HG03521 (cell line): ENCODE measurements around the gene MEIS2.

Experiments
- ATAC-seq: cut with Tn5 transposase; IDR thresholded peaks from one replicate; pipeline ENCODE4 v1.9.1; 2021; ENCODE audit warnings: mild to moderate bottlenecking, moderate library complexity; ENCODE audit not compliant: unreplicated experiment

MEIS2 gene

DNA sequence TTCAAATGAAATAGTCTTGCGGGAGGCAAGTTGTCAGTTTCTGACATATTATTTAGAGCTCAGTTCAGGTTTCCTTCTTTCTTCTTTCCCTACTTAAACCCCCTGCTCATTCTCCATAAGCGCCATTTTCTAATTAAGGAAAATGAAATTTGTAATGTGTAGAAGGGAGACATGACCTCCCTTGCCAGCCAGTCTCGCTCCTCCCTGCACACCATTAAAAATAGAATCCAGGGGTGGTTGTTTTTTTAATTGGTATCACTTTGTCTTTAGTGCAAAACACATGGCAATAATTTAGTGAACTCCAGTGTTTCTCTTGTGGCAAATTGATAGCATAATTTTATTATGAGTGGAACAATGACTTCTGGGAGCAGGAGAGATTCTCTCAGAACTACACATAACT lies 160.1 kb downstream of the MEIS2 start:
- no peak for ATAC-seq

- no peak for ATAC-seq
Observed at GRCh38 chr15:36938764-36939163, 161.6 kb downstream of the MEIS2 start.

DNA sequence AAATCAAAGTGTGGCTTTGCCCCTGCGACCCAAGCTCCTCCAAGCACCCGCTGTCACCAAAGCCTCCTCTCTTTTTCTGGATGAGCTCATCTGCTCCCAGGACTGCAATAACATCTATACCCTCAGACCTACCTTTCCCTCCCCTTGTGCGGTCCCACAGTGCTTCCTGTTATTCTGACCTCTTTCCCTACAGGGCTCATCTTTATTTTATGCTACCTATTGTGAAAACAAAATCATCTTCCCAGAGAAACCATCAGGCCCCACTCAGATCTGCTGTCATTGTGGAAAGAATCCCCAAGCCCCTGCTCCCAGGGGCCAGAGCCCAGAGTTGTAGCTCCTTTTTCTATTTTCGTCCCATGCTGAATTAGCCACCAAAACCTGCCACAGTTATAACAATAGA lies 162.2 kb downstream of the MEIS2 start:
- no peak for ATAC-seq

DNA sequence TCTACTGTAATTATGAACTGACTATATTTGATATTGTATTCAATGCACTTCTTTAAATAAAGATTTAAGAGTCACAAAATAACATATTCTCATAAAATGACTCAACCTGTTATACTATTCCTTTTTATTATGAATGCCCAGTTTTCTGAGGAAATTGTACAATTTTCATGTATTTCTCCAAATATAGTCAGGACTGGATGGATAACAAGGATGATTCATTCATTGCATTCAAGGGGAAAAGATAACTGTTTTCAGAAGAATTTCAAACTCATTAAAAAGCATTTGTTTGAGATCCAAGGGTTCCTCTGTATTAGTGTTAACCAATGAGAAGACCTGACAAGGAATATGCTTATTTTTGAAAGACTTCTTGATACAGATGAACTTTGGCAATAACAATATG lies 163.7 kb downstream of the MEIS2 start:
- no peak for ATAC-seq

- no peak for ATAC-seq
Observed at GRCh38 chr15:36933255-36933990, 166.9 kb downstream of the MEIS2 start.

GRCh38 chr15:36932070-36932469 lies 168.3 kb downstream of the MEIS2 start:
- ATAC-seq = no peak

- ATAC-seq = no peak
Observed at GRCh38 chr15:36931434-36931833, 168.9 kb downstream of the MEIS2 start.

- no peak for ATAC-seq
Observed at GRCh38 chr15:36926427-36926825, 173.9 kb downstream of the MEIS2 start.

DNA sequence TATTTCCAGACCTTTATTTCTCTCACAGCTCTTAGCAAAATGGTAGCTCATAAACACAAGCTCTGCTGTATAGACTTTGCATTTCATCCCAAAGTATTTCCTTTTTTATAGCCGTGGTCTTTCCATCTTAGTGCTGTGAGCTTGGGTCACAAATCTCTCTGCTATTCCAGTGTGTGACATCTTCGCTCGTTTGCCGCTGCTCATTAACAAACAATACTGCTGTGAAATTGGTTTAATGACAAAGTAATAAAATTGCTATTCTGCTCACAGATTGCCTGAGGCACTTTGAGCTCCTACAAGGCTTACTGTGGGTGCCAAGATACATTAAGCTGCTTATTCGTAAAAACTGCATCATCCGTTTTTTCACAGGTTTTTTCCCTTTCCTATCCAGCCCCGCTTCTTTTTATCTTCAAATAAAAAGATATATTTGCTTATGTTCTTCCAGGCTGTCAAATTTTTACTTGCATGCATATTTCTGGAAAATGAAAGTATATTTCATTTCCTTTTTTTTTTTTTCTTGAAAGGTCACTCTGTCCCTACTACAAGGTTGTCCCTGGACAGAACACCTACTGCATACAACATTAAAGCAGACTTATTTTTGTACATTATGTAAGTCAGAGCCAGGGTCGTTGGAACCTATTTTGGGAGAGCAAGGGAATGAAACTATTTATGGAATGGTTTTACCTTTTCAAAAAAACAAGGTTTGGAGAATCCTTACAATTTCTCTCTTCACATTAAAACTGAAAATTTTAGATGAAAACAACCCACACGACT lies 174.5 kb downstream of the MEIS2 start:
- ATAC-seq = no peak

DNA sequence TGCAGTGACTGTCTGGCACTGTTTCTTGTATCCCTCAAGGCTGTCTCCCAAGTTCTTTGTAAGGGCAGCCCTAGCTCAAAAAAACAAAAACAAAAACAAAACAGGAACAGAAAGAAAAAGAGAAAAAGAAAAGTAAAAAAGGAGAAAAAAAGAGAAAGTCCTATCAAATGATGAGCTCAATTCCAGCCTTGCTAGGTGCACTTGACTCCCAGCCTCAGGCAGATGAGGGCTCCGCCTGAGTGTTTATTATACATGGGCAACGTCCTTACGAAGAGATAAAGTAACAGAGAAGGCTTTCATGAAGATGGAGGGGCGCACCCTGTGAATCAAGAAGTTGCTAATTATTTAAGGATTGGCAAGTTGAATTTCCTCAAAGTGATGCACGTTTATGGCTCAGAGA lies 175.3 kb downstream of the MEIS2 start:
- no peak for ATAC-seq

DNA sequence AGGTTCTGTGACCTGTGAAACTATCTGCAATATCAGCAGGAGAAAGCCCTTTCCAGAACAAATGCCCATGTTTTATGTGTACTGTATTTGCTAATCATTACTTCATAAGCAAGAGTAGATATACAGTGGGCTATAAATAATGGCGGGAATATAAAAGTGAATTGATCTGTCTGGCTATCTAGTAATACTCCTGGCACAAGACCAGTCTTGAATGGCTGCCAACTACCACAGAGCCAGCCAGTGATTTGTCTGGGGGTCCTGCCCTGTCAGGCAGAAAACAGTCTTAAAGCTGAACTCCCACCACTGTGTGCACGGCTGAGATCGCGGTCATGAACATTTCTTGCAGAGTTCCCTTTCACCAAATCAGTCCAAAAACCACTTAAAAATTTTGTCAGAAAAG lies 176.3 kb downstream of the MEIS2 start:
- no peak for ATAC-seq

- ATAC-seq = no peak
Observed at GRCh38 chr15:36921484-36922091, 178.8 kb downstream of the MEIS2 start.

- no peak for ATAC-seq
Observed at GRCh38 chr15:36917411-36918267, 182.7 kb downstream of the MEIS2 start.

DNA sequence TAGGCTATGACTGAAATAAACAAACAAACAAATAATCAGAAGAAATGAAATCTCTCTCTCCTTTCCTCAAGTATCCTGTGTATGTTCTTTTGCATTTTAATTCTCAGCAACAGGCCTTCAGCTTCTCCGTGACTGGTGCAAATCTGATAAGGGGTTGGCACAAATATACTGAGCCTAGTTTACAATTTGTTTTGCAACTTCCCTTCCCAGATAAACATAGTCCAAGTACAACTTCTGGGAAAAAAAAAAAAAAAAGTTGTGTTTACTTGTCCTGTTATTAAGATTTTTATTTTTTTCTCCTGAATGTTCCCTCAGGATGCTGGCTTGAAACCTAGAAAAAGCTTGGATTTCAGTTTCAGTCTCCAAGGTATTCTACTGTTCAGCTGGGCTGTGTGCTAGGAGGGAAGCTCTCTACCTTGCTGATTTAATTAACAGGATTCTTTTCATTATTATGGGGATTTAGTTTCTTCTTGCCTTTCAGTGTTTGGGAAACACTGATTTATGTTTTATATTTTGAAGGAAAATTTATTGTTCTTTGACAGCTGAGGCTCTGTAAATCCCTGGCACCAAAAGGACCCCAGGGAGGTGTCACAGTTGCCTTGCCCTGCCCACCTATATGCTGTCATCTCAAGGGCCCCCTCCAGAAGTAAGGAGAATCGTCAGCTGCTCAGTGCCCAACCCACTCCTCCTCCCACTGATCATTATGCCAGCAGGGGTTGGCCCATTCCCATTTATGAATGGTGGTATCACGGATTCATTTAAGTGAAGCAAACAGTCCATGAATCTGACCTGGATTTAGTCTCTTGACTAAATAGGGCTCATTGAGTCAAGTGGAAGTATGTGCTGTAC lies 185.2 kb downstream of the MEIS2 start:
- ATAC-seq = no peak

GRCh38 chr15:36914466-36914865 lies 185.9 kb downstream of the MEIS2 start:
- no peak for ATAC-seq

DNA sequence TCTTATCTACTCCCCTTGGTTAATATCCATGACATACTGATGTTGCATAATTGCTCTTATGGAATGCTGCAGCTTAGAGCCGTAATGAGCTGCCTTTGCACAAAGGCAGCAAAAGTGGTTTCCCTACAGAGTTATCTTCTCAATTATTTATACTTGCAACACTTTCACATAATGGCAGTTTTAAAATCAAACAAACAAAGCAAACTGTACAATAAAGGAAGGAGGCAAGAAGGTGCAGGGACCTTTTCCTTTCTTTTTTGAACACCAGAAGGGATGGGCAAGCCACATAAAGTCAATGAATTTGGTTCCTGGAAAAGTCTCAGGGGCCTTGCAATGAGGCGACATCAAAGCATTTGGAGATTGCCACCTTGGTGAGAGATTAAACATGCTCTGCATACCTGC lies 188.0 kb downstream of the MEIS2 start:
- ATAC-seq = no peak

DNA sequence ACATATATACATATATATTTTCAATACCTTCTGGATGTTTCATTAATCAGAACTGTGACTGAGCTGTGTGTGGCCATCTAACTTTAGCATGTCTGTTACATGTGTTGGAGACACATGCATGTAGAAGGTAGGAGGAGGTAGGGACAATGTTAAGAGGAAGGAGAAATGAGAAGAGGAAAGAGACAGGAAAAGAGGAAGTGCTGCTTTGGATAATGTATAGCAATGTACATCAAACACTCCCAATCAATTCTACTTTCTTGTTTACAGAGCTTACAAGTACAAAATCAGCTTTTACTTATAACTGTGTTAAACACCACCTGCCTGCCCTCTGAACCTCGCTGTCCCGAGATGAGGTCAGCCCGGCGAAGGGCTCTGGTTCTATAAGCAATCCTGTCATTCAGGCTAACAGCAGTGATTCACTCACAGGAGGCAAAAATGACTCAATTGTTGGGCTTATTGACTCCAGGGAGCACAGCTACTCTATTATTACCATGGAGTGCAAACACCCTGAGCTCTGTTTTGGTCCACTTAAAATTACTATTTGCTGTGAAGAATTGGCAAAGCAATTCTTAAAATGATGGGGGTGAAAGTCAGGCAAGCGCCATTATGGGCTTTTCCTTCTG lies 188.9 kb downstream of the MEIS2 start:
- no peak for ATAC-seq

- no peak for ATAC-seq
Observed at GRCh38 chr15:36908991-36909390, 191.4 kb downstream of the MEIS2 start.

DNA sequence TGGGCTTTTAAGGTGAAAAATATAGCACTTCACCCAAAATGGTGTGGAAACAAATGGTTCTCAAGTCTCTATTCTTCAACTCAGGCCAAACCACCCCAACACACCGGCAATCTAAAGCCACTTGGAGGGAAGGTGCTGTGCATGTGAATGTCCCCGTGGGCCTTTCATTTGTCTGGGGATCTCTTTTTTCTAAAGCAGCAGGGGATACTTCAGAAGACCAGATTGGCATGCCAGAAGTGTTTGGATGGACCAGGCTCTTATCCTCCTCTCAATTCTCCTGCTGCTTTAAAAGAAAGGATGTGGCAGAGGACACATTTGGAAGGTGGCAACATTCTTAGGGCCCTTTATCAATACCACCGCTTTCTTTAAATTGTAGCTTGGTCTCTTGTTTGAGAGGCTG lies 193.1 kb downstream of the MEIS2 start:
- ATAC-seq = no peak

- no peak for ATAC-seq
Observed at GRCh38 chr15:36905908-36906307, 194.4 kb downstream of the MEIS2 start.
